ENCODE measurements around the gene HMHB1. TPM values are rescaled to one million over a fixed set of nuclear protein-coding genes. Genes with fewer than 3 reads are reported as not detected.

Gene HMHB1
- total RNA-seq, 1 experiment from 2014 or later: not detected

DNA sequence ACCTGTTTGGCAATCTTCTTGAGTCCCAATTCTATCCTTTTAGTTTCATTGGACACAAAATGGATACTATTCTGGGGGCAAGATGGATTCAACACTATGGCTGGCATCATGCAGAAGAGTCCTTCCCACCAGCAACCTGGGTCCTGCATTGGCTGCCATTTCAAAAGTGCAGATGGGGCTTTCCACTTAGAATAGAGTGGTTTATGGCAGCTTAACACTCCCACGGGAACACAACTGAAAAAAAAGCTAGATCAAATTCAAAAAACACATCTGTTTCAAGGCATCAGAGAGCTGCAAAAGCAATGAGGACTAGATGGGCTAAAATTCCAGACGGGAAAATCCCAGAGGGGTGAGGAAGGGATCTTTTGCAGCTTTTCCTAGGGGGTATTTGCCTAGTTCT, 11.2 kb upstream of the HMHB1 start:
- no peak for DNase-seq (ENCODE audit: unreplicated experiment)
- H3K36me3 Mint-ChIP-seq (ENCODE audit: insufficient read depth, unreplicated experiment): no peaks in the 10 kb centered on the region
- H3K9me3 Mint-ChIP-seq (ENCODE audit: unreplicated experiment): no peaks in the 10 kb centered on the region
- intact Hi-C loops (cut with micrococcal nuclease): no loop called here
- ChIA-PET POLR2A (no interaction called here), CTCF (interaction anchor here (0.6 to 1.4 kb wide), 5 partner anchors 24 to 506 kb away, joined by 3 to 5 read pairs (median 4); no protein-coding TSS in a partner anchor)
- TF ChIP-seq CTCF (IDR thresholded peaks at IDR 0.05; ENCODE audit: unreplicated experiment): no peak
- H3K4me1 Mint-ChIP-seq (ENCODE audit: insufficient read depth, unreplicated experiment): no peaks in the 10 kb centered on the region
- no peak overlapping the region for H3K4me3 Mint-ChIP-seq (ENCODE audit: unreplicated experiment)
- no TSS peak for BruUV-seq (replicated peaks)
- H3K27me3 Mint-ChIP-seq (ENCODE audit: insufficient read depth, unreplicated experiment): no peaks in the 10 kb centered on the region
- H3K27ac Mint-ChIP-seq (ENCODE audit: low read depth, unreplicated experiment): peak overlapping the region; percentile 10

DNA sequence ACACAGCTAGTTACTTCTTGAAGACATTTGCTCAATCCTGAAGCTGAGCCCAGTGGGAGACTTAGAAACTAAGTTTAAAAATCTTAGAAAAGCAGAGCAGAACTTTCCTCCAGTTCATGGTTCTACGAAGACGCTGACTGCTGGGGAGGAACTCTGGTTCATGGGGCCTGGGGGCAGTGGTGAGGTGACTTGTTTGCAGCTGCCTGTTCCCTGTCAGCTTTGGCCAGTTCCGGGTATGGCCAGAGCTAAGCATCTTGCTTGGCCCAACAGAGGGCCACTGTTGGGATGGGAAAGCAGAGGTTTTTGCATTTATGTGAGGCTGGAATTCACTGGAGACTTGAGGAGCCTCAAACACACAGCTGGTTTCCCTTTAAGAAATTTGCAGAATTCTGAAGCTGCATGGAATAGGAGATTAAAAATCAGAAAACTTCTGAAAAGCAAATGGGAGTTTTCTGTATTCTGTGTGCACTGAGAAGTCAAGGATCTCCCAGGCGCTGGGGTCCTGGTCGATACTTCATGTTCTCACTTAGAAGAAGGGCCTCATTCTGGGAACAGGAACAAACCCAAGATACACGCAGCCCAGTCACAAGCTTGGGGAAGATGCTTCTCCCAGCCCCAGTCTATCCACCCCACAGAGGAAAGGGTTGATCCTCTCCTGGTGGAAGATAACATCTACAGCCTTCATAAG, 10.6 kb upstream of the HMHB1 start:
- Mint-ChIP-seq H3K36me3 (ENCODE audit: insufficient read depth, unreplicated experiment) (no peaks in the 10 kb centered on the region), H3K4me1 (ENCODE audit: insufficient read depth, unreplicated experiment) (no peaks in the 10 kb centered on the region), H3K9me3 (ENCODE audit: unreplicated experiment) (no peaks in the 10 kb centered on the region), H3K27ac (ENCODE audit: low read depth, unreplicated experiment) (no peak overlapping the region), H3K27me3 (ENCODE audit: insufficient read depth, unreplicated experiment) (no peaks in the 10 kb centered on the region), H3K4me3 (ENCODE audit: unreplicated experiment) (no peak overlapping the region)
- intact Hi-C loops (cut with micrococcal nuclease): no loop called here
- no peak for DNase-seq (ENCODE audit: unreplicated experiment)
- ChIA-PET CTCF (interaction anchor here (0.6 to 1.4 kb wide), 7 partner anchors 23 to 506 kb away, joined by 3 to 5 read pairs (median 3); no protein-coding TSS in a partner anchor), POLR2A (no interaction called here)
- TF ChIP-seq CTCF (IDR thresholded peaks at IDR 0.05; ENCODE audit: unreplicated experiment): no peak
- BruUV-seq (replicated peaks): no TSS peak

- POLR2A ChIA-PET: interaction anchor here (0.6 kb wide), 2 partner anchors 450 to 525 kb away, joined by 3 read pairs; no protein-coding TSS in a partner anchor
- no peaks in the 10 kb centered on the region for H3K4me1 Mint-ChIP-seq (ENCODE audit: insufficient read depth, unreplicated experiment)
- BruUV-seq (replicated peaks): no TSS peak
- no peak for DNase-seq (ENCODE audit: unreplicated experiment)
- intact Hi-C loops (cut with micrococcal nuclease): no loop called here
- H3K9me3 Mint-ChIP-seq (ENCODE audit: unreplicated experiment): no peaks in the 10 kb centered on the region
- no peak overlapping the region for H3K27ac Mint-ChIP-seq (ENCODE audit: low read depth, unreplicated experiment)
- CTCF ChIA-PET: interaction anchor here (3.3 kb wide), 1 partner anchor 19 kb away, joined by 17 read pairs; no protein-coding TSS in a partner anchor
- no peaks in the 10 kb centered on the region for H3K36me3 Mint-ChIP-seq (ENCODE audit: insufficient read depth, unreplicated experiment)
- no peak for TF ChIP-seq CTCF (IDR thresholded peaks at IDR 0.05; ENCODE audit: unreplicated experiment)
- no peak overlapping the region for H3K4me3 Mint-ChIP-seq (ENCODE audit: unreplicated experiment)
- H3K27me3 Mint-ChIP-seq (ENCODE audit: insufficient read depth, unreplicated experiment): no peaks in the 10 kb centered on the region
These were observed 6.1 kb upstream of the HMHB1 start for GRCh38 chr5:143805861-143806260.

GRCh38 chr5:143806579-143806978, 5.4 kb upstream of the HMHB1 start:
- Mint-ChIP-seq H3K4me3 (ENCODE audit: unreplicated experiment) (no peak overlapping the region), H3K9me3 (ENCODE audit: unreplicated experiment) (no peaks in the 10 kb centered on the region), H3K27me3 (ENCODE audit: insufficient read depth, unreplicated experiment) (no peaks in the 10 kb centered on the region), H3K36me3 (ENCODE audit: insufficient read depth, unreplicated experiment) (no peaks in the 10 kb centered on the region), H3K4me1 (ENCODE audit: insufficient read depth, unreplicated experiment) (no peaks in the 10 kb centered on the region), H3K27ac (ENCODE audit: low read depth, unreplicated experiment) (no peak overlapping the region)
- intact Hi-C loops (cut with micrococcal nuclease): no loop called here
- DNase-seq (ENCODE audit: unreplicated experiment): no peak
- ChIA-PET CTCF (interaction anchor here (3.3 kb wide), 1 partner anchor 18 kb away, joined by 17 read pairs; no protein-coding TSS in a partner anchor), POLR2A (interaction anchor here (0.6 kb wide), 2 partner anchors 451 to 526 kb away, joined by 3 read pairs; no protein-coding TSS in a partner anchor)
- no TSS peak for BruUV-seq (replicated peaks)
- no peak for TF ChIP-seq CTCF (IDR thresholded peaks at IDR 0.05; ENCODE audit: unreplicated experiment)

All from MCF 10A (cell line).